ENCODE data around the gene SIN3B.
"Not testable (repeated sequence)": the region's sequence is repeated elsewhere in the genome, so short reads cannot be mapped to it uniquely, and the experiment has no call there.

The SIN3B gene

DNA sequence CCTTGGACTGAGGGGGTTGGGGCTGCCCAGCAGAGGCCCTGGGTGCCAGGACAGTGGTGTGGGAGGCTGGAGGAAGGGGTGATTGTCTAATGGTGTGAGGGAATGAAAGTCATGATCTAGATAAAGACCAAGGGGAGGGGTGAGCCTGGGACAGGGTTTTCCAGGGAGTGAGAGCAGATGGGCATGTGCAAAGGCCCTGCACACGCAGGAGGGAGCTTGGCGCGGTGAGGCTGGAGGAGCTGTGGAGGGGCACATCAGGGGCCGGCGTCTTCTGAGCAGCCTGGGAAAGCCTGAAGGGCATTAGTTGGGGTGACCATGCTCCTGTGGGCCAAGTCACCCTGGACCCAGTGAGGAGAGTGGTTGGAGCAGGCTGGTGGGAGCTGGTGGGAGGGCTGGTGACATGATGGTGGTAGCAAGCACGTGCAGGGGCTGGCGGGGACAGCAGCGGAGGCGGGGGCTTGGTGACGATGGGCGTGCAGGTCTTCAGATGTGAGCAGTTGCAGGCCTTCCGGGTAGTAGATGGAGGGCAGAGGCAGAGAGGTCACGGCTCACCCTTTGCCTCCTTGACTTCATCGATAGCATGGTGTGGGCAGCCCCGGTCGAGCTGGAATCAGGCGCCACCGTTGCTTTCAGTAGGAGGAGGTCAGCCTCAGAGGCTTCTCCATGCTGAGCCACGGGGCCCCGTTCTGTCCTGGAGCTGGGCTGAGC lies 39.4 kb downstream of the SIN3B start:
- no peak for DNase-seq

GRCh38 chr19:16869331-16869972 lies 40.3 kb downstream of the SIN3B start:
- no peak for DNase-seq

- DNase-seq = no peak
Measured at GRCh38 chr19:16871871-16872270, 42.7 kb downstream of the SIN3B start.

DNA sequence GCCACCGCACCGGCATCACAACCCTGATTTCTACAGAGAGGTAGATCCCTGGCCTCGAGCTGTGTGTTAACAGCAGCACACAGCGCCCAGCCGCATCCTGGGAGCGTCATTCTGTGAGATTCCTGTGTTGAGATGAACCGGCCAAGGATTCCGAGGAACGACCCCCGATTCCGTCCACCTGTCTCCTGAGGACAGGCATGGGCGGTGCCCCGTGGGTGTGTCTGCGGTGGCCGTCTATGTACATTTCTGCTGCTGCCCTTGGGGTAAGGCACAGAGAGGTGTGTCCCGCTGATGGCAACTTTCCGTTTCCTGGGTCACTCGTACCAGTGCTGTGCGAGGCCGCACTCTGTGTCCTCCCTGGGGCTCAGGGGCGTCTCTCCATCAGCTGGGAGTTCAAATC lies 43.5 kb downstream of the SIN3B start:
- DNase-seq = no peak

DNA sequence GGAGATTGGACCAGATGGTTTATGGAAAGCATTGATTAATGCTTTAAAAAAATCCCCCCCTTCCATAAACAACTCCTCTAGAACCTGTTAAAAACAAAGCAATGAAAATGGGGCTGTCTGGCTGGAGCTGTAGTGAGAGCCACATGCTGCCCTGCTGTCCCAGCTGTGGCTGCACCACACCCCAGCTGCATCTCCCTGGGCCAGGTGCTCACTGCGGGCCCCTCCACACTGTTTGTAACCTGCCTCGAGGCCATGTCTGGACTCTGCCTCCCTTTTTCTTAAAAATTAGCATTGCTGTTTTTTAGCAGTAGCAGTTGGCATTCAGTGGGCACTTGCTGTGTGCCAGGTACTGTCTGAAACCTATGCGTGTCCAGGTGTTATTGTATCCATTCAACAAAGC lies 44.4 kb downstream of the SIN3B start:
- DNase-seq = no peak

DNA sequence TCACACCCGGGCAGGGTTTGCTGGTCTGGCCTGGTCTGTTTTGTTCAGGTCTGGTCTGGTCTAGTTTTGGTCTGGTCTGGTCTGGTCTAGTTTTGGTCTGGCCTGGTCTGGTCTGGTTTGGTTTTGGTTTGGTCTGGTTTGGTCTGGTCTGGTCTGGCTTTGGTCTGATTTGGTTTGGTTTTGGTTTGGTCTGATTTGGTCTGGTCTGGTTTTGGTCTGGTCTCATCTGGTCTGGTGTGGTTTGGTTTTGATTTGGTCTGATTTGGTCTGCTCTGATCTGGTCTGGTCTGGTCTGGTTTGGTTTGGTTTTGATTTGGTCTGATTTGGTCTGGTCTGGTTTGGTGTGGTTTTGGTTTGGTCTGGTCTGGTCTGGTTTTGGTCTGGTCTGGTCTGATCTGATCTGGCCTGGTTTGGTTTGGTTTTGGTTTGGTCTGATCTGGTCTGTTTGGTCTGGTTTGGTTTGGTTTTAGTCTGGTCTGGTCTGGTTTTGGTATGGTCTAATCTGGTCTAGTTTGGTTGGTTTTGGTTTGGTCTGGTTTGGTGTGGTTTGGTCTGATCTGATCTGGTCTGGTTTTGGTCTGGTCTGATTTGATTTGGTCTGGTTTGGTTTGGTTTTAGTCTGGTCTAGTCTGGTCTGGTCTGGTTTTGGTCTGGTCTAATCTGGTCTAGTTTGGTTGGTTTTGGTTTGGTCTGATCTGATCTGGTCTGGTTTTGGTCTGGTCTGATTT lies 45.2 kb downstream of the SIN3B start:
- DNase-seq = no peak

GRCh38 chr19:16874978-16875299 lies 45.7 kb downstream of the SIN3B start:
- not testable (repeated sequence) for DNase-seq

DNA sequence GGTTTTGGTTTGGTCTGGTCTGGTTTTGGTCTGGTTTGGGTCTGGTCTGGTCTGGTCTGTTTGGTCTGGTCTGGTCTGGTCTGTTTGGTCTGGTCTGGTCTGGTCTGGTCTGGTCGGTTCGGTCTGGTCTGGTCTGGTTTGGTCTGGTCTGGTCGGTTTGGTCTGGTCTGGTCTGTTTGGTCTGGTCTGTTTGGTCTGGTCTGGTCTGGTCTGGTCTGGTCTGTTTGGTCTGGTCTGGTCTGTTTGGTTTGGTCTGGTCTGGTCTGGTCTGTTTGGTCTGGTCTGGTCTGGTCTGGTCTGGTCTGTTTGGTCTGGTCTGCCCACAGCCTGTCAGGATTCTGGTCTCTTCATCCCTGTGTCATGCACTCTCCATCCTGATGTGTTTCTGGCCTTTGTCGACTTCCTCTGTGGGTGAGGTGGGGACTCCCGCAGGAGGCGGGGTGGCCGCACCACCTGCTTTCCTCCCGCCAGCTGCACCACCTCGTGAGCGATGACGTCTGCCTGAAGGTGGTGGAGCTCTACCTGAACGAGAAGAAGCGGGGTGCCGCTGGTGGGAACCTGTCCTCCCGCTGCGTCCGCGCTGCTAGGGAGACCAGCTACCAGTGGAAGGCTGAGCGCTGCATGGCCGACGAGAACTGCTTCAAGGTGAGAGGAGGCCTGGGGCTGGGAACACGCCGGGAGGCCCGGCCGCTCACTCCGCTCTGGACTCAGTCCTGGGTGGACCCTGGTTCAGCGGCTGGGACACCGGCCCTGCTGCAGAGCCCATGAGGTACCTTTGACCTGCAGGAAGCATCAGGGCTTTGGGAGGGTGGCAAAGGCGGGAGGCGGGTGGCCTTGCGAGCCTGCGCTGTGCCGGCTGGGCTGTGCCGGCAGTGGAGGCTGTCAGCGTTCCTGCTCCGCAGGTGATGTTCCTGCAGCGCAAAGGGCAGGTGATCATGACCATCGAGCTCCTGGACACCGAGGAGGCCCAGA lies 46.7 kb downstream of the SIN3B start:
- no peak for DNase-seq

DNA sequence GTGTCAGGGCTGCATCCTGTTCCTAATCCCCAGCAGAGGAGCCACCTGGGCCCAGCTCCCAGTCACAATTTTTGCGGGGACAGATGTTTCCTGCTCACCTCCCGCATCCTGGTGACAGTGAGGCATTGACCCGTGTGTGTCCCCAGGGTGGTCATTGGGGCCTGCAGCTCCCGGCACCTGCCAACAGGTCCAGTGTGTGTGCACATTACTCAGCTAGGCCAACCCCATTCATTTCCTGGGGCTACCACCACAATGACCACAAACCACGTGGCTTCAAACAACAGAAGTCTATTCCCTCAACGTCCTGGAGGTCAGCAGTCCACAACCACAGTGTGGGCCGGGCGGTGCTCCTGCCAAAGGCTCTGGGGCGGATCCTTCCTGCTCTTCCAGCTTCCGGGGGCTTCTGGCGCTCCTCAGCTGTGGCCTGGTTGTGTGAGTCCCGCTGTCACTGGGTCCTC lies 47.7 kb downstream of the SIN3B start:
- DNase-seq = no peak

DNA sequence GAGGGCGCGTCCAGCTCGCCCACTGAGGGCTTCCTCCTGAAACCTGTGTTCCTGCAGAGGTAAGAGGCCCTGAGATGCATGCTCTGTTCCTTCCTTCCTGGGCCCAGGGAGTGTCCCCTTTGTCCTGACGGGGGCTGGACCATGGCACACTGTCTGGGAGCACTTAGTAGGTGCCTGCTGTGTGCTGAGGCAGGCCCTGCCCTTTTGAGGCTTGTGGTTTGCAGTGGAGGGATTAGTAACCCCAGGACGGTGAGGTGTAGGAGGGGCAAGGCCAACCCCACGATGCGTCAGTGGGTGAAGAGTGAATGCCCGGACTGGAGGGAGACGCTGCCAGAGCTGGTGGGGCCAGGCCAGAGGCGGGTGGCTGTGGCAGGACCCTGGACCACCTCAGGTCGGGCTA lies 48.4 kb downstream of the SIN3B start:
- DNase-seq = no peak

GRCh38 chr19:16878181-16878965 lies 49.2 kb downstream of the SIN3B start:
- DNase-seq = no peak

DNA sequence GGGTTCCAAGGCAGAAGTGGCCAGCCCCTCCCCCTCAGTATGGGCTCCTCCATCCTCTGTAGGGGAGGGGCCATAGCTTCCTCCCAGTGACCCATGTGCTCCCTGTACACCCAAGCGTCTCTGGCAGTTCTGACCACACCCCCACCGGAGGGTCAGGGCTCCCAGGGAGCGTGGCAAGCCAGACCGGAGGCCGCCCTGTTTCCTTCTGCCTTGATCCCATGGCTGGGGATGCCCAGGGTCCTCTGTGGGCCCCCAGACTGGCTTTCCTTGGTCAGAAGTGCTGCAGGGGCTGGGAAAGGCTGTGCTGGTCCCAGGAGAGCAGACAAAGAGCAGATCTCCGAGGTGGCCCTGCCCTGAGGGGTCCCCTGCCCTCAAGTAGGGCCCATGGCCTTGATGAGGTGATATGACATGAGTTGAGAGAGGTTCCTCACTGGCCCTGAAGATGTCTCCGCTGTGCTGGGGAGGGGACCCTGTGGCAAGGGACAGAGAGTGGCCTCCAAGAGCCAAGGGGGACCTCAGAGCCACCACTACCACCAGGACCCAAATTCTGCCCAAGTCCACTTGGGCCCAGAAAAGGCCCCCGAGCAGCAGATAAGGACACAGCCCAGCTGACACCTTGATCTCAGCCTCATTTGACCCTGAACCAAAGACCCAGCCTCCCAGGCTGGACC lies 51.8 kb downstream of the SIN3B start:
- DNase-seq = no peak

GRCh38 chr19:16882146-16882545 lies 52.9 kb downstream of the SIN3B start:
- no peak for DNase-seq

- no peak for DNase-seq
Measured at GRCh38 chr19:16883522-16883921, 54.3 kb downstream of the SIN3B start.

GRCh38 chr19:16885166-16885565 lies 56.0 kb downstream of the SIN3B start:
- DNase-seq = no peak

DNA sequence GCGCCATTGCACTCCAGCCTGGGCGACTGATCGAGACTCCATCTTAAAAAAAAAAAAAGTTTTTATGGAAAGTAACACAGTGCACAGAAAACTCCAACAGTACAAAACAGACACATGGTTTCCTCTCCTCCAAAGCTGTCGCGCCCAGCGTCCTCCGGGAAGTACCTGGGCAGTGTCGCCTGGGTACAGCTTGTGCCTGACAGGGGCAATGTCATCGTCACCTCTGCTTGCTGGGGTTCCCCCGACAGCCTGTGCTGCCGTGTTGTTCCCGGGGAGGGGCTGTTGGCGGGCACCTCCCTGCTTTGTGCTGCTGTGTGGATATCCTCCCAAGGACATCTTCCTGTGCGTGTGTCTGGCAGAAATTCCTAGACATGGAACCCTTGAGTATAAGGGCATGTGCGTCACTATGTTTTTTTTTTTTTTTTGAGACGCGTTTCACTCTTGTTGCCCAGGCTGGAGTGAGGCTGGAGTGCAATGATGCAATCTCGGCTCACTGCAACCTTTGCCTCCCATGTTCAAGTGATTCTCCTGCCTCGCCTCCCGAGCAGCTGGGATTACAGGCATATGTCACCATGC lies 57.2 kb downstream of the SIN3B start:
- no peak for DNase-seq

- DNase-seq = no peak
Measured at GRCh38 chr19:16887353-16888265, 58.4 kb downstream of the SIN3B start.

- no peak for DNase-seq
Measured at GRCh38 chr19:16888629-16889365, 59.6 kb downstream of the SIN3B start, which contains the start of gene F2RL3. TSS of gene F2RL3 (plus strand) at chr19:16888999. CDS start at chr19:16889190, 191 bp downstream.

DNA sequence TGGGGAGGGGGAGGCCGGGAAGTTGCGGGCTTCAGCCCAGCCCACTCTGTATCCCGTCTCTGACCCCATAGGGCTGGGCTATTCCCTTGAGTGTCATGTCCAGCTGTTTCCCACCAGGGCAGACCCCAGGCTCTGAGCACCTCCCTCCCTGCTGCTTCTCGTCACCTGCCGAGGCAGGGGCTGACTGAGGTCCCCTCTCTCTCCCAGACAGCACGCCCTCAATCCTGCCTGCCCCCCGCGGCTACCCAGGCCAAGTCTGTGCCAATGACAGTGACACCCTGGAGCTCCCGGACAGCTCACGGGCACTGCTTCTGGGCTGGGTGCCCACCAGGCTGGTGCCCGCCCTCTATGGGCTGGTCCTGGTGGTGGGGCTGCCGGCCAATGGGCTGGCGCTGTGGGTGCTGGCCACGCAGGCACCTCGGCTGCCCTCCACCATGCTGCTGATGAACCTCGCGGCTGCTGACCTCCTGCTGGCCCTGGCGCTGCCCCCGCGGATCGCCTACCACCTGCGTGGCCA lies 60.2 kb downstream of the SIN3B start:
- DNase-seq = no peak
